Testis (tissue), 3 donors: Measurements from ENCODE around the gene PPIL6. TPM values are rescaled to one million over a fixed set of nuclear protein-coding genes. Genes with fewer than 3 reads are reported as not detected.

Experiments
- DNase-seq: peaks from one replicate; pipeline ENCODE4 v3.0.0-alpha.2; 2019
- H3K27ac ChIP-seq, 2 donors: fragments of 200-600 bp; sonication (generic); one replicate each; pipeline ENCODE4 v1.5.1; 2019
- H3K27me3 ChIP-seq: fragments of 200-600 bp; sonication (generic); one replicate; pipeline ENCODE4 v1.5.1; 2019
- H3K36me3 ChIP-seq: fragments of 200-600 bp; sonication (generic); one replicate; pipeline ENCODE4 v1.5.1; 2017; ENCODE audit warnings: low read depth; ENCODE audit errors: missing control alignments
- H3K4me1 ChIP-seq: fragments of 200-600 bp; sonication (generic); one replicate; pipeline ENCODE4 v1.5.1; 2019
- H3K4me3 ChIP-seq, 2 donors: fragments of 200-600 bp; sonication (generic); one replicate each; pipeline ENCODE4 v1.5.1; 2017 to 2019
- H3K9me3 ChIP-seq: fragments of 200-600 bp; sonication (generic); one replicate; pipeline ENCODE4 v1.5.1; 2017
- CTCF ChIP-seq, 3 experiments: fragments of 450-650 bp in 2 of 3; fragments of 200-600 bp in 1 of 3; sonication (generic) in 1 of 3; IDR thresholded peaks; one replicate each; pipeline ENCODE4 v1.5.1; 2016 to 2019; ENCODE audit warnings: antibody characterized with exemption in 3 of 3, mild to moderate bottlenecking in 2 of 3, moderate library complexity in 1 of 3
- POLR2A ChIP-seq: fragments of 450-650 bp; IDR thresholded peaks from one replicate; pipeline ENCODE4 v1.6.1; 2017; ENCODE audit warnings: antibody characterized with exemption, mild to moderate bottlenecking, moderate library complexity
- WGBS, 2 donors: methylation state at CpG; one replicate each; pipeline ENCODE4 v1.1.5; 2018; 5-methylcytosine and 5-hydroxymethylcytosine counted together
- intact Hi-C: fragments of 100-400 bp; cut with DNase I; formaldehyde crosslinking; loops from one replicate; pipeline ENCODE4 v1.15.1; 2023; ENCODE audit warnings: low total_unique reads
- polyA plus RNA-seq: library from polyadenylated mRNA; stranded (reverse); fragments of 350-450 nt; fragmentation: Illumina TruSeq; extraction: RNeasy Lipid Tissue Mini Kit (QIAGEN cat#74804); gene quantifications from one replicate; pipeline ENCODE4 v1.2.3, GENCODE V29; 2014; ENCODE audit warnings: low read depth, low replicate concordance; ENCODE audit not compliant: insufficient read depth
- total RNA-seq, 2 donors: library from RNA; depleted of rRNA; stranded (reverse); fragments of >200 nt; gene quantifications; one replicate each; pipeline ENCODE4 v1.2.3, GENCODE V29; 2016

PPIL6 gene
- total and polyA plus RNA-seq, 3 donors from 2014 or later: 15.2 to 54.6 (median 26.7) TPM

DNA sequence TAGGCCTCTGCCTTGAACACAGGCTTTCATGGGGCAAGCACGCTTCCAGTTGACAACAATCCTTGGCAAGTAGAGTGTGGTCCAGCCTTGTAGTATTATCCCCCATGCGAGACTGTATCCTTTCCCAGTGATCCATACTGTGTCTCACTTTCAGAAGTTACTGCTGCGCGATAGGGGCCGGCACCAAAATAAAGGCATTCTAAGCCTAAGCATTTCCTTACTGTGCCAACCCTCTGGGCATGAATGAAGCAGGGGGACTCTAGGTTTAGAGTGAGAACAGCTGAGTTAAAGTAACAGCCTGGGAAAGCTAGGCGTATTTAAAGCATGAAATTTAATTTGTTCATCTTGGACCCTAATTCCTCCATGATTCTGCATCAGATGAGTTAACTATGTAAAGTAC, 97.5 kb downstream of the PPIL6 start:
- Histone ChIP-seq H3K27me3 (no peaks in the 10 kb centered on the region), H3K27ac (no peak overlapping the region), H3K9me3 (no peaks in the 10 kb centered on the region), H3K4me1 (no peaks in the 10 kb centered on the region), H3K4me3 (no peak overlapping the region), H3K36me3 (no peaks in the 10 kb centered on the region)
- 92 to 95% methylated on average over 6 of the region's 6 CpGs for WGBS, 2 donors
- intact Hi-C loops: no loop called here
- no peak for TF ChIP-seq POLR2A
- TF ChIP-seq CTCF (IDR thresholded peaks at IDR 0.05): no peak
- DNase-seq: no peak

DNA sequence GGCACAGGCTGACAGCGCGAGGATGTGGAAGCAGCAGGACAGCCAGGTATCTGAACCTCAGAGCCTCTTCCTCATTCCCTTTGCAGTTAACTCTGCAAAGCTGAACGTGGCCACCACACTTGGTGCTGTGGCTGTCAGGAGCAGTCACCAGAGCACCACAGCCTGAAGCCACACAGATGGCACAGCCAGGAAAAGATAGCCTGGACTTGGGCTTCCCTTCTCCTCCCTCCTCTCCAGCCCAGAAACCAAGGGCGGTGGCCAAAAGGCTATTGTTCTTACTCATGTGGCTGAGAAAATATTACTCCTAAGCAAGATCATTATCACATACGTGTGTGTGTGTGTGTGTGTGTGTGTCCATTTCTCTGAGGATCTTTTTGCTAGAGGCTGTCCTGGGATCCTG, 97.9 kb downstream of the PPIL6 start:
- 85 to 87% methylated on average over 4 to 5 of the region's 5 CpGs for WGBS, 2 donors
- intact Hi-C loops: no loop called here

DNA sequence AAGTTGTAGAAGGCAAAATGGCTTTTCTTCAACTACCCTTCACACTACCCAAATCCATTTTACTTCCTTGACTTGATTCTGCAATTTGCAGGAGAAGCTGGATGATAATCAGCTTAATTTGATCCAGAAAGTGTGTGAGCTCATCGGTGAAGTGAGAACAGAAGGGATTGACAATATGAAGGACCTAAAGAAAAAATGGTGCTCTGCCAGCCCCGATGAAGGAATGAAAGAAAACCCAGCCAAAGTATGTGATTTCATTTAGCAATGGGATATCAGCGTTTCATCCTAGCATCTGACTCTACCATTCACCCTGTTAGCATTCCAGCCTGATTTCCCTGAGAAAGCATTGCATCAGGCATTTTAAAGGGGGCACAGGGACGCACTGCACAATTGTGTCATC, 99.6 kb downstream of the PPIL6 start:
- WGBS, 2 donors: 94 to 95% methylated on average over 4 of the region's 4 CpGs
- H3K4me3 ChIP-seq: no peak overlapping the region

More for the DNA sequence above, 97.9 kb downstream of the PPIL6 start:
- Histone ChIP-seq H3K4me3 (no peak overlapping the region), H3K27ac (no peak overlapping the region), H3K36me3 (no peaks in the 10 kb centered on the region), H3K9me3 (no peaks in the 10 kb centered on the region), H3K4me1 (no peaks in the 10 kb centered on the region), H3K27me3 (no peaks in the 10 kb centered on the region)
- no peak for TF ChIP-seq POLR2A
- no peak for TF ChIP-seq CTCF (IDR thresholded peaks at IDR 0.05)
- DNase-seq: no peak

More for the DNA sequence above, 99.6 kb downstream of the PPIL6 start:
- intact Hi-C loops: no loop called here
- no peak for DNase-seq
- TF ChIP-seq CTCF (IDR thresholded peaks at IDR 0.05) (no peak), POLR2A (no peak)
- no peaks in the 10 kb centered on the region for H3K4me1 ChIP-seq
- H3K36me3 ChIP-seq: no peaks in the 10 kb centered on the region
- no peak overlapping the region for H3K27ac ChIP-seq
- H3K27me3 ChIP-seq: no peaks in the 10 kb centered on the region
- H3K9me3 ChIP-seq: no peaks in the 10 kb centered on the region

Other genes with a start within 250 kb of the PPIL6 start
- 100 to 1,000 TPM; 219 to 232 TPM for gene CD164, start 58.2 kb downstream of the PPIL6 start, total RNA-seq
- 209 TPM for gene CD164, start 58.2 kb downstream of the PPIL6 start, polyA plus RNA-seq
- 10 to 100 TPM; 29.9 to 49.1 TPM for gene SMPD2, start 96 bp upstream of the PPIL6 start, total RNA-seq
- gene SMPD2, start 96 bp upstream of the PPIL6 start, polyA plus RNA-seq: 94.3 TPM
- 10 to 100 TPM; 50.3 to 61.9 TPM for gene MICAL1, start 15.1 kb upstream of the PPIL6 start, total RNA-seq
- gene MICAL1, start 15.1 kb upstream of the PPIL6 start, polyA plus RNA-seq: 34.6 TPM
- 10 to 100 TPM; 12.4 to 13.3 TPM for gene ZBTB24, start 42.6 kb upstream of the PPIL6 start, total RNA-seq
- 8.1 TPM for gene ZBTB24, start 42.6 kb upstream of the PPIL6 start, polyA plus RNA-seq